Adrenal gland (tissue), 5 donors: Measurements from ENCODE around the gene ROBO2.

Experiments used
- CTCF ChIP-seq, 6 experiments: fragments of 450-650 bp in 4 of 6; fragments of 200-600 bp in 2 of 6; sonication (generic) in 1 of 6; IDR thresholded peaks; 1 replicate in 5 of 6; 2 replicates in 1 of 6; pipeline versions ENCODE4 v1.5.1 to v1.8.0; 2016 to 2021; ENCODE audit warnings: antibody characterized with exemption in 6 of 6, mild to moderate bottlenecking in 2 of 6, moderate library complexity in 1 of 6
- POLR2A ChIP-seq, 2 donors: fragments of 450-650 bp; IDR thresholded peaks; one replicate each; pipeline ENCODE4 v1.6.1; 2017; ENCODE audit warnings: antibody characterized with exemption in 2 of 2, mild to moderate bottlenecking in 2 of 2, moderate library complexity in 1 of 2
- donor health status: DM: no; HTN: no; CAD: no.

- no peak for TF ChIP-seq CTCF (IDR thresholded peaks at IDR 0.05)
- TF ChIP-seq POLR2A (IDR thresholded peaks at IDR 0.05): no peak
Observed at GRCh38 chr3:77052733-77053670, 13.1 kb downstream of the ROBO2 start.
